ENCODE measurements around the gene KLHDC4. TPM values are rescaled to one million over a fixed set of nuclear protein-coding genes. Genes with fewer than 3 reads are reported as not detected.
"Not testable (repeated sequence)": the region's sequence is repeated elsewhere in the genome, so short reads cannot be mapped to it uniquely, and the experiment has no call there.

The KLHDC4 gene
- total RNA-seq, 6 experiments from 2014 or later = 11.6 to 22.7 (median 14.4) TPM

DNA sequence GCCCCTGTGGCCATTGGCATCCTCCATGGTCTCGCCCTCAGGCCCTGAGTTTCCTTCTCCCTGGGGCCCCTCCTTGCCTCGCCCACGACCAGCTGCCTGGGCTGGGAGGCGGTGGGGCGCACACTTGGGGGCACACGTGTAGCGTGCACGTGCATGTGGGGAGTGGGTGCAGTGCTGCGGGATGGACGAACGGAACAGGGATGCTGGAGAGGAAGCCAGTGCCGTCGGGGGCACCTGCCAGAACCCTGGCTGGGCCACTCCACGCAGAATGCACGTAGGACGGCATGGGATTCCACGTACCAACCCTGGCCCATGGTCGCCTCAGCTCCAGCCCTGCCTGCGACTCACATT is 80.4 kb downstream of the KLHDC4 start:
- DNase-seq = no peak
- Histone ChIP-seq H3K9me3 (no peaks in the 10 kb centered on the region), H3K4me3 (no peak overlapping the region), H3K27me3 (no peaks in the 10 kb centered on the region), H3K27ac (no peak overlapping the region), H3K4me1 (no peaks in the 10 kb centered on the region), H3K36me3 (no peaks in the 10 kb centered on the region)
- ATAC-seq = no peak
- intact Hi-C loops (cut with DNase I) = no loop called here
- no peak for TF ChIP-seq POLR2A (IDR thresholded peaks at IDR 0.05)
- TF ChIP-seq, protein P1, sequence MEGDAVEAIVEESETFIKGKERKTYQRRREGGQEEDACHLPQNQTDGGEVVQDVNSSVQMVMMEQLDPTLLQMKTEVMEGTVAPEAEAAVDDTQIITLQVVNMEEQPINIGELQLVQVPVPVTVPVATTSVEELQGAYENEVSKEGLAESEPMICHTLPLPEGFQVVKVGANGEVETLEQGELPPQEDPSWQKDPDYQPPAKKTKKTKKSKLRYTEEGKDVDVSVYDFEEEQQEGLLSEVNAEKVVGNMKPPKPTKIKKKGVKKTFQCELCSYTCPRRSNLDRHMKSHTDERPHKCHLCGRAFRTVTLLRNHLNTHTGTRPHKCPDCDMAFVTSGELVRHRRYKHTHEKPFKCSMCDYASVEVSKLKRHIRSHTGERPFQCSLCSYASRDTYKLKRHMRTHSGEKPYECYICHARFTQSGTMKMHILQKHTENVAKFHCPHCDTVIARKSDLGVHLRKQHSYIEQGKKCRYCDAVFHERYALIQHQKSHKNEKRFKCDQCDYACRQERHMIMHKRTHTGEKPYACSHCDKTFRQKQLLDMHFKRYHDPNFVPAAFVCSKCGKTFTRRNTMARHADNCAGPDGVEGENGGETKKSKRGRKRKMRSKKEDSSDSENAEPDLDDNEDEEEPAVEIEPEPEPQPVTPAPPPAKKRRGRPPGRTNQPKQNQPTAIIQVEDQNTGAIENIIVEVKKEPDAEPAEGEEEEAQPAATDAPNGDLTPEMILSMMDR (IDR thresholded peaks at IDR 0.05) = no peak
- no CpG with 5 or more reads among the region's 19 CpGs for WGBS (ENCODE audit: insufficient coverage, low coverage, low lambda C conversion rate, missing lambda C conversion rate)

DNA sequence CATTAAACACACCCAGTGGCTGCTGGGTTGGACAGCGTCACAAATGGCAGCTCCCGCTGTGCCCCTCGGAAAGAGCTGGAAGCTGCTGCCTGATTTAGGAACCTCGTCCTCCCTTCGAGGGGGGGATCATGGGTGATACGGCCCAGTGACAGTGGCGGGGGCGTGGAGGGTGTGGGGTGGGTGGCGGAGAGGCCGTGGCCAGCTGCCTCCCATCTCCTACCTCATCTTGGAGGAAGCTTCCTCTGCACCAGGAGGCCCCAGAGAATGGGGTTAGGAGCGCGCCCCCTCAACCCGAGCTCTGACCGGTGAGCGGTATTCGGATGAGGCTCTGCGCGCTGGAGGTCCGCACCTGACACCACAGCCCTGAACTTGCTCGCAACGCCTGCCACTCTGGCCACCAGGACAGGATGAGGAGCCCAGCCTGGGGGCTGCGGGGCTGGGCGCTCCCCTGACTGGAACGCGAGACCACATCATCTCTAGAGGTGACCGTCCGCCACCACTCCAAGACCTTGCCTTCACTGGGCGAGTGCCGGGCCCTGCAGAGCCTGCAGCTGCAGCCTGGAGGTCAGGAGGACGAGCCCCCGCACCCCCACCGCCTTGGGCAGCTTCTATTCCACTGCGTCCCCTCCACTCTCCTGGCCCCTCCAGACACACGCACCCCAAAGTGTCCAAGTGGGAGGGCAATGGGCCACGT is 80.9 kb downstream of the KLHDC4 start:
- ATAC-seq = no peak
- no peaks in the 10 kb centered on the region for H3K27me3 ChIP-seq
- no peaks in the 10 kb centered on the region for H3K36me3 ChIP-seq
- 100% methylated on average over 1 of the region's 35 CpGs for WGBS (ENCODE audit: insufficient coverage, low coverage, low lambda C conversion rate, missing lambda C conversion rate)
- no peak overlapping the region for H3K4me3 ChIP-seq
- intact Hi-C loops (cut with DNase I) = no loop called here
- H3K27ac ChIP-seq = no peak overlapping the region
- no peaks in the 10 kb centered on the region for H3K4me1 ChIP-seq
- TF ChIP-seq, protein P1 (IDR thresholded peaks at IDR 0.05) = no peak
- TF ChIP-seq POLR2A (IDR thresholded peaks at IDR 0.05) = no peak
- DNase-seq = no peak
- no peaks in the 10 kb centered on the region for H3K9me3 ChIP-seq

DNA sequence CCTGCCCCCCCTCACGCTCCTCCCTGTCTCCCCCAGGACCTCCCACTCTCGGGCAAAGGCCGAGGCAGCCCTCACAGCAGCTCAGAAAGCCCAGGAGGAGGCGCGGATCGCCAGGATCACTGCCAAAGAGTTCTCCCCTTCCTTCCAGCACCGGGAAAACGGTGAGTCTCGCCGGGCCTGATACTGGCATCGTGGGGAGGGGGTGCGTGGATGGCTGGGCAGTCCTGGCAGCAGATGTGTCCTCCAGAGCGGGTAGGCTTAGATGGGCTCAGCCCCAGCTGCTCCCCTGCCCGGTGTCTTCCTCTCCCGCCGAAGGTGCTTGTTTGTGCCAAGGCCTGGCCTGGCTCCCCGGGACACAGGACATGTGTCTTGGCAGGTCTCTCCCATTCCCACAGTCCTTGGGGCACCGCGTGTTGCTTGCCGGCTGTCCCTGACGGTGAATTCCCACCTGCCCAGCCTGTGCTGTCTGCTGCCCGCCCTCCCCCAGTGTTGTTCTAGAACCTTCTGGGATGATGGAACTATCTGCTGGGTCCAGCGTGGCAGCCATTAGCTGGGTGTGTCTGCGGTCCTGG is 81.6 kb downstream of the KLHDC4 start:
- no peak overlapping the region for H3K4me3 ChIP-seq
- H3K27me3 ChIP-seq = no peaks in the 10 kb centered on the region
- H3K4me1 ChIP-seq = no peaks in the 10 kb centered on the region
- DNase-seq = no peak
- ATAC-seq = no peak
- 83% methylated on average over 2 of the region's 24 CpGs for WGBS (ENCODE audit: insufficient coverage, low coverage, low lambda C conversion rate, missing lambda C conversion rate)
- no peaks in the 10 kb centered on the region for H3K36me3 ChIP-seq
- no peaks in the 10 kb centered on the region for H3K9me3 ChIP-seq
- intact Hi-C loops (cut with DNase I) = no loop called here
- no peak for TF ChIP-seq POLR2A (IDR thresholded peaks at IDR 0.05)
- TF ChIP-seq, protein P1 (IDR thresholded peaks at IDR 0.05) = no peak
- H3K27ac ChIP-seq = no peak overlapping the region

DNA sequence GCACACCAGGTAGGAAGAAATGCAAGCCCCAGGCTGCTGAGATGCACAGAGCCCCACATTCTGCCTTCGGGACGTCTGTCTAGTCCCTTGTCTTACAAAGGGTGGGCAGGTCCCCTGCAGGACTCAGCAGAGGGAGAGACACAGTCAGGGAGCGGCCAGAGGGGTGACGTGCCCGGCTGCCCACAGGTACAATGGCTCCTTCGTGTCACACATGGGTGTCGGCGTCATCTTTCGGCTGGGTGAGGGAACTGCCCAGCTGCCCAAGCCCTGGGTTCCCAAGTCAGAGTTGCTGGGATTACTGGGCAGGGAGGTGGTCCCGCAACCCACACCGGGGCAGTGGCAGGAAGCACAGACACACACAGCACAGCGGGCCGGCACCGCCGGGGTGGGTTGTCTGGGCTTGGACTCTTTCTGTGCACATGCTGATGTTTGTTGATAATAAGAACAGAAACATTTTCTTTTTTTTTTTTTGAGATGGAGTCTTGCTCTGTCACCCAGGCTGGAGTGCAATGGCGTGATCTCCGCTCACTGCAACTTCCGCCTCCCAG is 82.9 kb downstream of the KLHDC4 start:
- intact Hi-C loops (cut with DNase I) = no loop called here
- no peak for ATAC-seq
- H3K36me3 ChIP-seq = no peaks in the 10 kb centered on the region
- H3K4me3 ChIP-seq = no peak overlapping the region
- no peaks in the 10 kb centered on the region for H3K27me3 ChIP-seq
- no peak for DNase-seq
- TF ChIP-seq POLR2A (IDR thresholded peaks at IDR 0.05) = no peak
- H3K9me3 ChIP-seq = no peaks in the 10 kb centered on the region
- 57% methylated on average over 9 of the region's 18 CpGs for WGBS (ENCODE audit: insufficient coverage, low coverage, low lambda C conversion rate, missing lambda C conversion rate)
- H3K4me1 ChIP-seq = no peaks in the 10 kb centered on the region
- no peak overlapping the region for H3K27ac ChIP-seq

DNA sequence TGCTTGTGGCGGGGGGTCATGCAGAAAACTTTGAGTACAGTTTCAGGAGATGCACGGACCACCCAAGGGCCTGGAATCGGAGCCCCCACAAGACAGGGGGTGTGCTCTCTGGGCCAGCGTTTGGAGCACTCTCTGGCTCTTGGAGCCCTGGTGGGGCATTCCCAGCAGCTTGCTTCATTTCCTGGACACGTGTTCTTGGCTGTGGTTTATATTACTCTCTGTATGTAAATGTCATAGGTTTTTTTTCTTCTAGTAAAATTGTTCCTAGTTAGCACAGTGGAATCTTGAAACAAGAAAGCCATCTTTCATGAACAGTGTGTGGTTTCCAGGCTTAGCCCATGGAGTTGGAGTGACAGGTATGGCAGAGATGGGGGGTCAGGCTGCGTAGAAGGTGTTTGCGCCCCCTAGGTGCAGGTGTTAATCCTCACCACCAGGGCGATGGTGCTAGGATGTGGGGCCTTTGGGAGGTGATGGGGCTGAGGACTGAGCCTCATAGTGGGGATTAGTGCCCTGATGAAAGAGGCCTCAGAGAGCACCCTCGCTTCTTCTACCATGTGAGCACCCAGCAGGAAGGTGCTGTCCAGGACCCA is 83.7 kb downstream of the KLHDC4 start:
- intact Hi-C loops (cut with DNase I) = no loop called here
- WGBS (ENCODE audit: insufficient coverage, low coverage, low lambda C conversion rate, missing lambda C conversion rate) = 21% methylated on average over 6 of the region's 9 CpGs

DNA sequence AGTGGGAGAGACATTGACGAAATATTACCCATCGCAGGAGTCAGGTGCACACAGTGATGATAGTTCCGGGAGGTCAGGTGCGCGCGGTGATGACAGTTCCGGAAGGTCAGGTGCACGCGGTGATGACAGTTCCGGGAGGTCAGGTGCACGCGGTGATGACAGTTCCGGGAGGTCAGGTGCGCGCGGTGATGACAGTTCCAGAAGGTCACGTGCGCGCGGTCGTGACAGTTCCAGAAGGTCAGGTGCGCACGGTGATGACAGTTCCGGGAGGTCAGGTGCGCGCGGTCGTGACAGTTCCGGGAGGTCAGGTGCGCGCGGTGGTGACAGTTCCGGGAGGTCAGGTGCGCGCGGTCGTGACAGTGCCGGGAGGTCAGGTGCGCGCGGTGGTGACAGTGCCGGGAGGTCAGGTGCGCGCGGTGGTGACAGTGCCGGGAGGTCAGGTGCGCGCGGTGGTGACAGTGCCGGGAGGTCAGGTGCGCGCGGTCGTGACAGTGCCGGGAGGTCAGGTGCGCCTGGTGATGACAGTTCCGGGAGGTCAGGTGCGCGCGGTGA is 84.7 kb downstream of the KLHDC4 start:
- 93% methylated on average over 45 of the region's 60 CpGs for WGBS (ENCODE audit: insufficient coverage, low coverage, low lambda C conversion rate, missing lambda C conversion rate)
- ATAC-seq; H3K4me1 ChIP-seq; DNase-seq; H3K36me3 ChIP-seq; H3K27ac ChIP-seq; H3K4me3 ChIP-seq; H3K27me3 ChIP-seq; H3K9me3 ChIP-seq; intact Hi-C loops (cut with DNase I): not testable (repeated sequence)

More for the DNA sequence above, 83.7 kb downstream of the KLHDC4 start:
- Histone ChIP-seq H3K27me3 (no peaks in the 10 kb centered on the region), H3K4me3 (no peak overlapping the region), H3K27ac (no peak overlapping the region), H3K4me1 (no peaks in the 10 kb centered on the region), H3K36me3 (no peaks in the 10 kb centered on the region), H3K9me3 (no peaks in the 10 kb centered on the region)
- no peak for ATAC-seq
- TF ChIP-seq POLR2A (IDR thresholded peaks at IDR 0.05) = no peak
- TF ChIP-seq, protein P1 (IDR thresholded peaks at IDR 0.05) = no peak
- no peak for DNase-seq
